Measurements from ENCODE around the gene STXBP4. TPM values are rescaled to one million over a fixed set of nuclear protein-coding genes. Genes with fewer than 3 reads are reported as not detected.
"Not testable (repeated sequence)": the region's sequence is repeated elsewhere in the genome, so short reads cannot be mapped to it uniquely, and the experiment has no call there.

STXBP4 gene
- total RNA-seq, 1 experiment from 2014 or later: 27.6 TPM

DNA sequence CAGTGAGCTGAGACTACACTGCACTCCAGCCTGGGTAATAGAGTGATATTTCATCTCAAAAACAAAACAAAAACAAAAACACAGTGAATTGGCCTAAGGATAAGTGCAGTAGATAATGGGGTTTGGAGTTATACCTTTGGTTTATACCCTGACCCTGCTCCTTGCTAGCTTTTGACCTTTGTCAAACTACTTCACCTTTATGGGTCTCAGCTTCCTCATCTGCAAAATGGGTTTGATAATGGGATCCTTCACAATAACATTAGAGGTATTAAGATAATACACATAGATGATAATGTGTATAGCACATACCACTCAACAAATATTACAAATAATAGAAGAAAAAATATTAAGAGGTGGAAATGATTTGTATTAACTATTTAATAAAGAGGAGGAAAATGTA is 85.9 kb downstream of the STXBP4 start:
- DNase-seq (ENCODE audit: low read depth): no peak

DNA sequence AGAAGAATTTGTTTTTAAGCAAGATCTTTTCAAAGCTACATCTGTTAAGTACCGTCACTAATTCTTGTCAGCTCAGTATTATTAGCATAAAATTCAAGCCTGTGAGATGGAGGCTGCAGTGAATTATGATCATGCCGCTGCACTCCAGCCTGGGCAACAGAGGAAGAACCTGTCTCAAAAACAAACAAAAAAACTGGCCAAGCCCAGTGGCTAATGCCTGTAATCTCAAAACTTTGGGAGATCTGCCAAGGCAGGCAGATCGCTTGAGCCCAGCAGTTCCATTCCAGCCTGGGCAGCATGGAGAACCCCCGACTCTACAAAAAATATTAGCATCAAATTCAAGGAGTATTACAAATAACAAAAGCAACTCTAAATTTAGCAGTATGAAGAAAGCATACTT is 88.0 kb downstream of the STXBP4 start:
- DNase-seq (ENCODE audit: low read depth): no peak

DNA sequence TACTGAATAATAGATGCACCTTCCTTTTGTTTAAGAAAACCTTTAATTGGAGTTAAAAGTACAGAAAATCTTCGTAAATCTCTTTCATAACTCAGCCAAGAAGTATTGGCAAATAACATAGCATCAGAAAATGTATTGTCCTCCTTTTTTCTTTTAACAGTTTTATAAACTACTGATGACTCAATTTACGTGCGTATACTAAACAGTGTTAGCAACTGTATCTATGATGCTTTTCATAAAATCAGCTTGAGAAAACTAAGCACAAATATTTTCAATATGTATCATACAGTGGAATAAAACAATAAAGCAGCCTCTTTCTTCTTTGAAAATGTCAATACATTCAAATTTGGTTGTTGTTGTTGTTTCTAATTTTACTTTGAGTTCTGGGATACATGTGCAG is 88.6 kb downstream of the STXBP4 start:
- no peak for DNase-seq (ENCODE audit: low read depth)

DNA sequence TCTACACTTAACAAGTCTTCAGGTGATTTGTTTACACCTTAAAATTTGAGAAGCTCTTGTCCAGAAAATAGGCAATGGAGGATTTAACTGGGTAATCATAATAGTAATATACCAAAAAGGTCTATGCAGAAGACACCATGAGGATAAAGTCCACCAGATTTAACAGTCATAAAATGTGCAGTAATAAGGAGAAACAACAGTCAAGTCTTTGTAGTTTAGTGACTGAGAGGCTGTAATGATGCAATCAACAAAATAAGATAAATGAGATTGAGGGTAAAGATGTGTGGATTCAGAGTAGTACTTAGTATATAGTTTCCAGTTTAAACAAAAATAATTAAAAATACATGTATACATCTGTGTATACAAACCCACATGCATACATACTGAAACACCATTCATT is 91.2 kb downstream of the STXBP4 start:
- DNase-seq (ENCODE audit: low read depth): no peak

DNA sequence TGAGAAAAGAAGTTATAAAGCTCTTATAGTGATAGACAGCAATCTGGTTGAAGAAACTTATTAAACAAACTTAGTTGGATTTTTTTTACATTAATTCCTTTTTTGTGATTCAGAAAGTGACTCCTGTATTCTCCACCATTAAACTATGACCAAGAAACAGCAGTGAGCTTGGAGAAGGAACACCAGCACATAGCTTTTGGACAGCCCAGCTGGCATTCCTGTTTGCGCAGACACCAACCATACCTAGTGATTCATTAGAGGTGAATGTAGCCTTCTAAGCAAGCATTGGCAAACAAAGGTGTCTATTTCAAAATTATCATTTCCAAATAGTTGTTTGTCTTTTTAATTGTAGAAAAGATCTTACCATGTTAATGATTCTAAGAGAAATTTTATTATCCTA is 94.4 kb downstream of the STXBP4 start:
- DNase-seq (ENCODE audit: low read depth): peak; percentile 55

DNA sequence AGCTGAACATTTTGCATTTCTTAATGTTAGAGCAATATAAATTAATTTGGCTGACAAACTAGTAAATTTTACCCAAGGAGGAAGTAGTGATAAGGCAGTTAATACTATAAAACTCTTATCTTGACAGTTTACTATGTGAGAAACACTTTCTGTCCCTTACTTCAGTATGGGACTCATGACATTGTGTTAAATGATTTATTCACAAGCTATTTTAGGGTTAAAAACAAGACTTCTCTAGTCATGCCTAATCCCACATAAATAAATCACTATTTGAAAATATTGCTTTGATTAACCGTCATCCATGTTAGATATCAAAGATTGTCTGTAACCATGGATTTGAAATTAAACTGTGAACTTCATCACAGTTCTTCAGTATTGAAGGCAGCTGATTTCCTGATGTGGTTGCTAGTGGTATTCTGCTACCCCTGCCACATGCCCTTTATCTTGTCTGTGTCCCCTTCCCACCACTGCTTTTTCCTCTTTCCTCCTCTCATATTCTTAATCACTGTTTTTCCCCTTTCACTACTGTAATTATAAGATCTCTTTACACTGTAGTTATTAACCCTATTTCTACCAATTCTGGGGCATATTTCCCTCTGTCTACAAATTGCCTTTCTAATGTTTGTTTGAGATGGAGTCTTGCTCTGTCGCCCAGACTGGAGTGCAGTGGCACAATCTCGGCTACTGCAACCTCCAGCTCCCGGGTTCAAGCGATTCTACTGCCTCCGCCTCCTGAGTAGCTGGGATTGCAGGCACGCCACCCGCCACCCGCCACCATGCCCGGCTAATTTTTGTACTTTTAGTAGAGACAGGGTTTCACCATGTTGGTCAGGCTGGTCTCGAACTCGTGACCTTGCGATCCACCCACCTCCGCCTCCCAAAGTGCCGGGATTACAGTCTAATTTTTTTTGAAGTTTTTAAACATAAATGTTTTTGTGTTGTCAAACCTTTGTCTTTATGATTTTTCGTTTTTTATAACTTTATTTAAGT is 95.6 kb downstream of the STXBP4 start:
- DNase-seq (ENCODE audit: low read depth): no peak

DNA sequence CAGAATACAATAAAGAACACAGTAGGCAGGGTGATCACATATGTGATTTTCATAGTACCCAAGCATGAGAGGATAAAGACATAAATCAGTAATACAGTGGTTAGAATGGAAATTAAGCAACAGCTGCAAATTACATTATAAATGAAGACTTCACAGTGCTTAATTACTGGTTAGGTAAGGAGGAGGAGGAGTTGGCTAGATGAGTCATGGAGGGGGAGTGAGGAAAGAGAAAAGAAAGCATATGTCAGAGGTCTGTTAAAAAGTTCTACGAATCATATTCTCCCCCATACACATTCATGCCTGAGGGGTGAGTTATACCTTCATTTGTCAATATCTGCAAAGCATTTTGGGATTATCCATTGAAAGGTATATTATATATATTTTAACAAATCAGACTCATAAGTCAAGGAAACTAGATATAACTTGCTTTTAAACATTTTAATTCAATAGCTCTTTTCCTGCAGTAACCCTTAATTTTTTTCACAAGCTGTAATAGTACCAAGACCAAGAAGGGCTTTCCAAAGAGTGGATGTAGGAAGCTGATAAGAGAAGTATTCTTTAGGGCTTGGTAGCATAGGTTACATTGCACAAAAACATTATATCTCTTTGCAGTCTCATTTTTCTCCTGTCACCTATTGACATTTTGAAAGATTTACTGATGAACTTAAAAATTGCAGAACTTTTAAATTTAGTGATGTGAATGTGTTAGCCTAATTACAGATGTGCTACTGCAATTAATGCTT is 99.3 kb downstream of the STXBP4 start:
- peak; percentile 55 for DNase-seq (ENCODE audit: low read depth)

DNA sequence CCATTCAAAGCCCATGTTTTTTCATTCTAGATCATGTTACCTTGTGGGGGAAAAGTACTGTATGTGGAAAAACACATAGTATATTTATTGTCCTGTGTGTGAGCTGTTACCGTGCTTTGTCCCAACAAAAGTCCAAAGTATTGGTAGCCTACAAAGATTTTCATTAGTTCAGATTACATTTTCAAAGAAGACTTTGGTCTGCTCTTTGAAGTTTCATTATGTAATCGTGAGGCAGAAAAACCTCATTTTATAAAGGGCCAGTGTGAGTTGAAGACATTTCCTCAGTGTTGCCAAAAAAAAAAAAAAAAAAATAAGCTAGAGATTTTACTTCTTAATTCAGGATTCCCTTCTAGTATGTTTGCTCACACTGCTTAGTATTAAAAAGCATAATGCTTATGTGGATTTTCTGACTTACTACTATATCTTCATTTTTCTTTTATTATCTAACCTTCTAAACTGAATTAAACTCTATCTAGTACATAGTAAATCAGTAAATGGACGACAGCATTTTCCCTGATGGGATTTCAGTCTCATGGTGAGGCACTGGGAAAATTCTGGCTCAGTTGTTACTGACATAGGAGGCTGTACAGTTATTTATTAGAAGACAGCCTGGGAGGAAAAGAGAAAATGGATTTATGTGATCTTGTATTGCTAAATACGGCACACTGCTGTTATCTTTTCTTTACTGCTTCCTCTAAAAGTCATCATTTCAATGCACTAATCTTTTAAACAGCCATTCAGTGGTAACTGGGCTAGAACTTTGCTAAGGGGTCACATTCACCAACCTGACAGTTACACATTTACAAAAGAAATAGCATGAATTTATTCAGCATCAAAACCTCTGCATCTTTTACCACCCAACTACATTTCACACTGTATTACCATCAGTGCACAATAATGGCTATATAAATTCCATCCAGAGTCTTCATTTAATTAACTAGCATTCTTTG is 100.6 kb downstream of the STXBP4 start:
- DNase-seq (ENCODE audit: low read depth): no peak

DNA sequence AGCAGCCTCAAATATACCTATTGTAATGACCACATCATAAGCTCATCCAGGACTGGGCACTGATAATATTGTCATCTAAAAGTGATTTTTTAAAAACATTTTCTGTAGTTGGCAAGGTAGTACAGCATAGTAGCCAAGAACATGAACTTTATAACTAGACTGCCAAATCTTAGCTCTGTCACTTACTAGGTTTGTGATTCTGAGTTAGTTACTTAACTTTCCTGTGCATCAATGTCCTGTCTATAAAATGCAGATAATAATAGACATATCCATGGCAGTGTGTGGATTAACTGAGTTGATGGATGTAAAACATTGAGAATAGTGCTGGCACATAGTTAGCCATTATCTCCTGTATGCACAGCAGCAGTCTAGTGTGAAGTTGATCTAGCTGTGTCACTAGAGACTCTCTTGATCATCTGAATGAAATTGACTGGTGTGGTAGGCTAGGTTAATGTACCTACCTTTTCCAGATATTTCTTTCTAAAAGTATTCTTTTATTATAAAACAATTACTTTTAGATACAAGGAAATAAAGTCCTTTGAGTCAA is 101.5 kb downstream of the STXBP4 start:
- no peak for DNase-seq (ENCODE audit: low read depth)

DNA sequence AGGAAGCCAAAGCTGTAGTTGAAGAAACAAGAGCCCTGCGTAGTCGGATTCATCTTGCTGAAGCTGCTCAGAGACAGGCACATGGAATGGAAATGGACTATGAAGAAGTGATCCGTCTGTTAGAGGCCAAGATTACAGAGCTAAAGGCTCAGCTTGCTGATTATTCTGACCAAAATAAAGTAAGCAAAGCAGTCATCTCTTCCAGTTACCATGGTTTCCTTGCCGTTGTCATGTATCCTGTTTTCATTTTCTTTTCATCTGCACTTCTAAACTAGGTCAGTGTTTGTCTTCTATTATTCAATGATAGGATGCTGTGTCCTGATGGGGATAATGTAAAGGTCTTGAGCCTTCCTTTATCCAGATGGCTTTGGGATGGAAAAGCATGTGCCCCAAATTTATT is 104.3 kb downstream of the STXBP4 start:
- no peak for DNase-seq (ENCODE audit: low read depth)

DNA sequence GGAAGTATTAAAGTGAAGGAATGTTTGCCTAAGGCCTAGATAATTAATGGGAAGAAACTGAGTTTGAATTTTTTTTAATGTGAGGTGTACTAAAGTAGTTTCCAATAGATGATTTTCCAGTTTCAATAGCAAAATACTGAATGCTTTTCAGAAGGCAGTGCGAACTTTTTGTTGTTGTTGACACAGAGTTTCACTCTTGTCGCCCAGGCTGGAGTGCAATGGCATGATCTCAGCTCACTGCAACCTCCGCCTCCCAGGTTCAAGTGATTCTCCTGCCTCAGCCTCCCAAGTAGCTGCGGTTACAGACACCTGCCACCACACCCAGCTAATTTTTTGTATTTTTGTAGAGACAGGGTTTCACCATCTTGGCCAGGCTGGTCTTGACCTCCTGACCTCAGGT is 104.9 kb downstream of the STXBP4 start:
- DNase-seq (ENCODE audit: low read depth): not testable (repeated sequence)

DNA sequence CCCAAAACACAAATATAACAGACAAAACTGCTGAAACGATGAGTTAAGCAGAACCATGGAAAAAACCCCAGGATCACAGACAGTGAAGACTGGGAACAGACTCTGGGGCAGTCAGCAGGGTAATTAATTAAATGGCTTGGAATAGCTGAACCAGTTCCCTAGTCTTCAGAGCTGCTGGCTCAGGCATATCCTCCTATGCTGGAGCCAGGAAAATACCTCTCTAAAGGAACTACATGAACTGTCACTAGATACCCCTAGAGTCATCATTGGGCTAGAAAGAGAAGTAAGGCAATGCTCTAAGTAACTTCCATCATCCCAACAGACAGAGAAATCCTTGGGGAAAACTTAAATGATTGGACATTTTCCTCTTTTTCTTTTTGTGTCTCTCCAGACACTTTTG is 113.0 kb downstream of the STXBP4 start:
- no peak for DNase-seq (ENCODE audit: low read depth)

DNA sequence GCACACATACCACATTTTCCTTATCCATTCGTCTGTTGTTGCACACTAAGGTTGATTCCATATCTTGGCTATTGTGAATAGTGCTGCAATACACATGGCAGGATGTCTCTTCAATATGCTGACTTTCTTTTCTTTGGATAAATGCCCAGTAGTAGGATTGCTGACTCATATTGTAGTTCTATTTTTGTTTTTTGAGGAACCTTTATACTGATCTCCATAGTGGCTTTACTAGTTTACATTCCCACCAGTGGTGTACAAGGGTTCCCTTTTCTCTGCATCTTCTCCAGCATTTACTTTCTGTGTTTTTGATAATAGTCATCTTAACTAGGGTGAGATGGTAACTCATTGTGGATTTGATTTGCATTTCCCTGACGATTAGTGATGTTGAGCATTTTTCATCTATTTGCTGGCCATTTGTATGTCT is 118.1 kb downstream of the STXBP4 start:
- peak; percentile 91 for DNase-seq (ENCODE audit: low read depth)

DNA sequence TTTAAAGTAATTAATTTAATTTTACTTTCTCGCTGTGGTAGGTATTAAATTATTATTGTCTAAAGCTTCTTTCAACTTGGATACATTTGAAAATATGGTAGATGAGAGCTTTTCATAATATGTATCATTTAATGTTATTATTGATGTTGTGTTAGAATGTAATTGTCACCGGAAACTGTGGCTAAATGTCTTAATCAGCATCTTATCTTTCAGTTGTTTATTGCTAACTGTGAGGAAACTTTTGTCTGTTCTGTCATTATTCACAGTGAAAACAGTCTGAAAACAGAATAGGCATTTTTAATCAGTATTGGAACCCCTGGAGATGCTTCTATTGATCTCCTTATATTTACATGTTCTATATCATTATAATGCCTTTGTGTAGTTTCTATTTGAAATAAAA is 120.7 kb downstream of the STXBP4 start:
- DNase-seq (ENCODE audit: low read depth): no peak

DNA sequence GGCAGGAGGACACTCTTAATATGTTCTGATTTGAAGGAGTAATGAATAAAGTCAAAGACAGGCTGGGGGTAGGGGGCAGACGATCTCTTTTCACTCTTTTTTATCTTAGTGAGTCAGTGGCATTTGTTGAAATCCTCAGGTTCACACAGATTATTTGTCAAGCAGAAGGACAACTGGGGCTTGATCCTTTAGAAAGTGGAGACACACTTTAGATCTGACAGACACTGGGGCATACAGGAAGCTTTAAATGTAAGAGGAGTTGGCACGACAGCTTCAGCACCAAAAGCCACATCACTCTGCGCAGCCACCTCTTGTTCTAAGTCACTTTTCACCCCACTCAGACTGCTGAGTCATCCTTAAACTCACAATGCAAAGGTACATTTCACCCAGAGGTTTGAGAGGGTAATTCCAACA is 121.5 kb downstream of the STXBP4 start:
- DNase-seq (ENCODE audit: low read depth): peak; percentile 15

DNA sequence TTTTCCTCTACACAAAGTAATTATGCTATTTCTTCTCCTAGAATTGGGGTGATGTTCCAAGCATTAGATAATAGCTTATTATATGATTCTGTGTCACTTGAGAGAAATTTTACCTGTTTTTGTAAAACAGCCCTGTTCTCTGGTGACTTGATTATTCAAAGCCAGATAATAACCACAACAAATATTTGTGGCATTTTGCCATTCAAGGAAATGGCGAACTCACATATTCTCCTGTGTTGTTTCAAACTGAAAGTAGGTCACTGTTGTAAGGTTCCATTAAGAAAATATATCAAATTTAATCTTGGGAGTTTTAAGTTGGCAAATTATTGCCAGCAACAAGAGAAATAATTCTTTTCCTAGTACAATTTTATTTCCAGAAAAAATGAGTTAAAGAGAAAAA is 124.8 kb downstream of the STXBP4 start:
- DNase-seq (ENCODE audit: low read depth): peak; percentile 26

DNA sequence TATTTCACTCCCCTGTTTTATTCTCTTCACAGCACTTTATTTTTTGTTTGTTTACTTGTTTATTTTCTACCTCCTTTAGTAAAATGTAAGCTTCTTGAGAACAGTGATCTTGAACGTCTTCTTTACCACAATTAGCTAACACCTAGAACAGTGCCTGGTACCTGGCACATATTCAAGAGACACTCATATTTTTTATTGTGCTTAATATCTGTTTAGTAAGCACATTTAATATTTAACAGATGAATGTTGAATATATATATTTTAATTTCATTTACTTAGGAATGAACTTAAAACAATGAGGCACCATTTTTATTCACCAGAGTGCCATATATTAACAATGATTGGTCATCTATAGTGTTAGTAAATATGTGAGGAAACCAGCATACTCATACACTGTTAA is 130.2 kb downstream of the STXBP4 start:
- DNase-seq (ENCODE audit: low read depth): no peak

DNA sequence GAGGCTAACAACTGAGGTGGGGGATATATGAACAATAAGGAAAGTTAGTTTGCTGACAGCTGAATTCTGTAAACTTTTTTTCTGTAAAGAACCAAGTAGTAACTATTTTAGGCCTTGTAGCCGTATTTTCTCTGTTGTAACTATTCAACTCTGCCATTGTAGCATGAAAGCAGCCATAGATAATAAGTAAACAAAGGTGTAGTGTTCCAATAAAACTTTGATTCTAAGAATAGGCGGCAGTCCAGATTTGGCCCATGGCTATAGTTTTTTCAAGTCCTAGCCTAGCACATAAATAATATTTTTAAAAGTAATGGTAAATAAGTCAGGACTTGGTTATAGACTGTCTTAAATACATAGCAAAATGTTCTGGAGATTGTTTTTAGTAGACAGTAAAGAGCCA is 142.0 kb downstream of the STXBP4 start:
- DNase-seq (ENCODE audit: low read depth): no peak

DNA sequence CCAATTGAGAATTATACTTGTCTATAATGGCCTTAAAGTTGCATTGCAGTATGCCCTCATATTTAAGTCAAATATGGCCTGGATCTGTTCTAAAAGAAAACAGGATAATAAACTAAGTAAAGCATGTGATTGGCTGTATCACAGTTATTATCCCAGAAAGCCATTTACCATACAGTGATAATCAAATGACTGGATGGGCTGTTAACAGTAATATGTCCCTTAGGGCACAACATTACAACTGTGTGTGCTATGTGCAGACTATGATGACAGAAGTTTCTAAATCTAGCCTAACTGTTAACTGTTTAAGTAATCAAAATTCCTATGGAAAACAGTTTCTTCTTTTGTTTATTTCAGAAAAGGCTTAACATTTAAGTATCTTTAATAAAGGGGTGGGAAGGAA is 145.7 kb downstream of the STXBP4 start:
- DNase-seq (ENCODE audit: low read depth): no peak

DNA sequence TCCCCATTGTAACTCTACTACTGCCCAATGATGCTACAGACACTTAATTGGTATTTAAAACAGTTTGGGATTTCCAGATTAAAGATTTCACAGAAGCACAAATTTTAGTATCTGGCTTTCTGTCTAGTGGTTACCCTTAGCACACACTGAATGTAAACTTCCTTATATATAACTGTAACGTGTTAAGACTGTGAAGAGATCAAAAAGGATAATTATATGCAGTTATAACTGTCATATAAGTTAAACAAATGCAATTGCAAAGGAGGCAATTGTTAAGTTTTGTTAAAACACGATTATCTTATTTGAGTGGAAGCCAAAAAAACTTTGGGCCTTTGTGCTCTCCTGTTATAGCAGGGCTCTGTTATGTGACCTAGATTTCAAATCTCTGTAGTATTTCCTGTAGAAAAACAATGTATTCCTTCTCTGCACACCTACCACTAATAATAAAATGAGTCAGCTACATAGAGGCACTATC is 147.9 kb downstream of the STXBP4 start:
- no peak for DNase-seq (ENCODE audit: low read depth)

DNA sequence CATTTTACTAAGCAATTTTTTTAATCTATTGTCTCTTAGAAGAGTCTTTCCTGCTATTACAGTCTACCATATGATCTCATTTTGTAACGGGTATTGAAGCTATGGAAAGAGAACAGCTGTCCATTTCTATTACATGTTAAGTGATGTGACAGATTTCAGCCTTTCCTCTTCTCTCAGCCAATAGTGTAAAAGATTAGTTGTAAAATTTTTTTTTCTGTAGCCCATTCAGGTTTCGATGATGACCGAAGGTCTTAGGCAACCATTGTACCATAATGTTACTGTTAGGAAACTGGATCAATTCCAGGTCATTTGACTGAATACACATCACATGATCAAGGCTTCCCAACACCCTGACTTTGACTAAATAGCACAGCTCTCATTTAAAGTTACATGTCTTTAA is 148.6 kb downstream of the STXBP4 start:
- peak; percentile 50 for DNase-seq (ENCODE audit: low read depth)
